GM12878 (cell line): Measurements from ENCODE around the gene PROKR1. TPM values are rescaled to one million over a fixed set of nuclear protein-coding genes. Genes with fewer than 3 reads are reported as not detected.

Experiments used
- ATAC-seq: fragments of 200-7000 bp; cut with Tn5 transposase; 3 replicates; pipeline ENCODE4 v1.9.1; 2020; ENCODE audit warnings: mild to moderate bottlenecking, moderate library complexity
- BruUV-seq: library from RNA; stranded (reverse); fragments of 400-500 nt; replicated peaks from 2 replicates; lab custom pipeline; 2021; lab: Mats Ljungman, UMichigan
- CTCF ChIA-PET: fragments of 300-600 bp; sonication (Branson Sonifier 250); formaldehyde crosslinking; extraction: SDS; loops from one replicate; lab custom pipeline; 2021; ENCODE audit warnings: inconsistent platforms; lab: Yijun Ruan, JAX
- POLR2A ChIA-PET: fragments of 350-600 bp; formaldehyde crosslinking; extraction: SDS; loops from one replicate; lab custom pipeline; 2021; ENCODE audit warnings: inconsistent platforms; lab: Charles Lee
- RAD21 ChIA-PET: fragments of 300-600 bp; sonication (Branson Sonifier 250); formaldehyde crosslinking; loops from one replicate; lab custom pipeline; 2023; ENCODE audit warnings: antibody characterized with exemption; ENCODE audit not compliant: unreplicated experiment; lab: Charles Lee
- SMC1A ChIA-PET: fragments of 300-600 bp; sonication (Branson Sonifier 250); formaldehyde crosslinking; loops from one replicate; lab custom pipeline; 2023; ENCODE audit not compliant: unreplicated experiment, uncharacterized antibody; lab: Charles Lee
- DNase-seq: peaks from one replicate; pipeline ENCODE4 v3.0.0-alpha.2; 2011; ENCODE audit warnings: low read depth, low spot score
- FAIRE-seq: peaks from 3 replicates; lab custom pipeline; 2011; peaks lifted over from hg19 to GRCh38; lab: Jason Lieb, UNC
- H2AFZ ChIP-seq: 2 replicates; pipeline ENCODE4 v1.6.0; 2011; ENCODE audit warnings: low read depth, low read length, control low read depth; ENCODE audit not compliant: control insufficient read depth
- H3K27ac ChIP-seq: 2 replicates; pipeline ENCODE4 v1.5.1; 2011; ENCODE audit warnings: control low read depth; ENCODE audit not compliant: control insufficient read depth, insufficient read depth
- H3K27me3 ChIP-seq, 2 experiments: replicated peaks in 1 of 2; 2 replicates each; pipeline versions ENCODE4 v1.6.0 to v1.6.1; 2011; ENCODE audit warnings: low read length in 1 of 2; ENCODE audit not compliant: control insufficient read depth in 2 of 2, insufficient read depth in 2 of 2
- H3K36me3 ChIP-seq, 2 experiments: 2 replicates each; pipeline ENCODE4 v1.5.1; 2011; ENCODE audit warnings: low read length in 1 of 2; ENCODE audit not compliant: control insufficient read depth in 2 of 2, insufficient read depth in 2 of 2
- H3K4me1 ChIP-seq: 2 replicates; pipeline ENCODE4 v1.6.1; 2011; ENCODE audit warnings: mild to moderate bottlenecking, low read length, moderate library complexity, mixed read lengths; ENCODE audit not compliant: control insufficient read depth, insufficient read depth
- H3K4me2 ChIP-seq: 2 replicates; pipeline ENCODE4 v1.6.0; 2011; ENCODE audit warnings: control low read depth; ENCODE audit not compliant: control insufficient read depth, insufficient read depth
- H3K4me3 ChIP-seq: fragments of 200-600 bp; sonication (generic); 2 replicates; pipeline ENCODE4 v1.5.1; 2016
- H3K79me2 ChIP-seq: 2 replicates; pipeline ENCODE4 v1.6.0; 2011; ENCODE audit warnings: low read length; ENCODE audit not compliant: control insufficient read depth, insufficient read depth
- H3K9ac ChIP-seq: 2 replicates; pipeline ENCODE4 v1.8.0; 2011; ENCODE audit warnings: low read length, control low read depth, mixed read lengths; ENCODE audit not compliant: control insufficient read depth, insufficient read depth
- H3K9me3 ChIP-seq: replicated peaks from 3 replicates; pipeline ENCODE4 v1.5.1; 2011; ENCODE audit warnings: mild to moderate bottlenecking, low read length; ENCODE audit not compliant: control insufficient read depth, insufficient read depth
- H4K20me1 ChIP-seq: 2 replicates; pipeline ENCODE4 v1.6.0; 2011; ENCODE audit not compliant: control insufficient read depth, insufficient read depth
- ATF7 ChIP-seq: fragments of 450-650 bp; IDR thresholded peaks from 2 replicates; pipeline ENCODE4 v1.6.1; 2016; ENCODE audit warnings: low read depth, mild to moderate bottlenecking
- CBX3 ChIP-seq: fragments of 200-600 bp; sonication (generic); IDR thresholded peaks from 2 replicates; pipeline ENCODE4 v1.6.1; 2016; ENCODE audit warnings: low read depth, borderline replicate concordance
- CBX5 ChIP-seq: sonication (generic); IDR thresholded peaks from 2 replicates; pipeline ENCODE4 v1.6.1; 2016; ENCODE audit warnings: low read depth, moderate library complexity, mild to moderate bottlenecking, inconsistent platforms
- HCFC1 ChIP-seq: fragments of 150-350 bp; IDR thresholded peaks from 2 replicates; pipeline ENCODE4 v1.6.1; 2014; ENCODE audit warnings: low read length
- HDGF ChIP-seq: fragments of 450-650 bp; IDR thresholded peaks from 2 replicates; pipeline ENCODE4 v1.6.1; 2016; ENCODE audit warnings: antibody characterized with exemption
- KAT2A ChIP-seq: conservative IDR thresholded peaks from 2 replicates; pipeline ENCODE4 v1.6.1; 2011; ENCODE audit warnings: low read depth, low read length; ENCODE audit not compliant: control insufficient read depth
- MYC ChIP-seq: IDR thresholded peaks from 2 replicates; pipeline ENCODE4 v1.6.1; 2011; ENCODE audit warnings: mild to moderate bottlenecking, low read length, moderate library complexity, inconsistent platforms; ENCODE audit not compliant: insufficient read depth, insufficient replicate concordance, insufficient read length, severe bottlenecking
- NFYA ChIP-seq: IDR thresholded peaks from 2 replicates; pipeline ENCODE4 v1.6.1; 2011; ENCODE audit warnings: low read depth, mild to moderate bottlenecking, low read length, improper control_type of control experiment, borderline replicate concordance
- PML ChIP-seq: IDR thresholded peaks from 2 replicates; pipeline ENCODE4 v1.6.1; 2012; ENCODE audit warnings: low read length, inconsistent platforms
- RAD51 ChIP-seq: fragments of 450-650 bp; IDR thresholded peaks from 2 replicates; pipeline ENCODE4 v1.6.1; 2016; ENCODE audit warnings: moderate library complexity, mild to moderate bottlenecking, inconsistent platforms
- RELA ChIP-seq: fragments of 450-650 bp; IDR thresholded peaks from 2 replicates; pipeline ENCODE4 v1.8.0; 2014; ENCODE audit warnings: borderline replicate concordance; ENCODE audit not compliant: partially characterized antibody
- SIN3A ChIP-seq: IDR thresholded peaks from 2 replicates; pipeline ENCODE4 v1.6.1; 2012; ENCODE audit warnings: low read depth, low read length, improper control_type of control experiment
- STAT1 ChIP-seq: fragments of 450-650 bp; conservative IDR thresholded peaks from 2 replicates; pipeline ENCODE4 v1.6.1; 2014; ENCODE audit warnings: antibody characterized with exemption, mild to moderate bottlenecking
- TAF1 ChIP-seq: IDR thresholded peaks from 2 replicates; pipeline ENCODE4 v1.6.1; 2011; ENCODE audit warnings: mild to moderate bottlenecking, low read depth, low read length, borderline replicate concordance
- TCF3 ChIP-seq: IDR thresholded peaks from 2 replicates; pipeline ENCODE4 v1.6.1; 2012; ENCODE audit warnings: low read depth, mild to moderate bottlenecking, low read length, borderline replicate concordance; ENCODE audit not compliant: insufficient read depth
- ZNF217 ChIP-seq: fragments of 450-650 bp; IDR thresholded peaks from 2 replicates; pipeline ENCODE4 v1.6.1; 2017; ENCODE audit warnings: antibody characterized with exemption, mild to moderate bottlenecking
- ZZZ3 ChIP-seq: IDR thresholded peaks from 2 replicates; pipeline ENCODE4 v1.6.1; 2011; ENCODE audit warnings: low read depth; ENCODE audit not compliant: control insufficient read depth, insufficient read length
- WGBS: methylation state at CpG from one replicate; pipeline ENCODE4 v1.1.6; 2016; ENCODE audit warnings: low lambda C conversion rate; ENCODE audit not compliant: insufficient replicate concordance, insufficient coverage; ENCODE audit errors: missing lambda C conversion rate; 5-methylcytosine and 5-hydroxymethylcytosine counted together
- in situ Hi-C: fragments of 300-500 bp; cut with MboI; formaldehyde crosslinking; loops from 9 replicates; pipeline ENCODE4 v1.14.3; 2018; ENCODE audit warnings: mixed read lengths
- intact Hi-C: fragments of 100-400 bp; cut with micrococcal nuclease; formaldehyde crosslinking; loops from one replicate; pipeline ENCODE4 v1.14.2; 2022; ENCODE audit not compliant: unreplicated experiment
- polyA plus RNA-seq, 11 experiments: library from polyadenylated mRNA; depleted of rRNA in 4 of 11; unstranded in 6 of 11; stranded (reverse) in 5 of 11; fragments of >200 nt; fragmentation: Nextera tagmentation in 4 of 11; fragmentation: Illumina TruSeq in 1 of 11; extraction: Ambion mirVana in 4 of 11; extraction: Trizol in 1 of 11; gene quantifications; 1 replicate in 1 of 11; 2 replicates in 10 of 11; pipeline versions ENCODE4 v1.2.1 to v1.2.3, GENCODE V29; 2011 to 2016; ENCODE audit warnings: inconsistent platforms in 2 of 11, missing spikeins in 2 of 11, low read depth in 1 of 11
- total RNA-seq, 4 experiments: library from RNA; depleted of rRNA in 3 of 4; stranded (reverse); fragments of >200 nt in 3 of 4; fragmentation: Illumina TruSeq in 1 of 4; extraction: Trizol in 1 of 4; gene quantifications; 2 replicates each; pipeline versions ENCODE4 v1.2.1 to v1.2.3, GENCODE V29; 2013 to 2021
- TF ChIP-seq, protein P1 (sequence below): fragments of 450-650 bp; IDR thresholded peaks from 2 replicates; pipeline ENCODE4 v1.6.1; 2016; ENCODE audit warnings: mild to moderate bottlenecking, moderate library complexity, borderline replicate concordance
- TF ChIP-seq, protein P2 (sequence below): IDR thresholded peaks from 2 replicates; pipeline ENCODE4 v1.6.1; 2011; ENCODE audit warnings: mild to moderate bottlenecking, low read depth, low read length, moderate library complexity; ENCODE audit not compliant: insufficient replicate concordance

Gene PROKR1
- total and polyA plus RNA-seq, 10 of the 15 experiments (the other 5 are each of a cell fraction or from before 2014, with no cell fraction given): 0.01 to 0.02 TPM; not detected in 8

DNA sequence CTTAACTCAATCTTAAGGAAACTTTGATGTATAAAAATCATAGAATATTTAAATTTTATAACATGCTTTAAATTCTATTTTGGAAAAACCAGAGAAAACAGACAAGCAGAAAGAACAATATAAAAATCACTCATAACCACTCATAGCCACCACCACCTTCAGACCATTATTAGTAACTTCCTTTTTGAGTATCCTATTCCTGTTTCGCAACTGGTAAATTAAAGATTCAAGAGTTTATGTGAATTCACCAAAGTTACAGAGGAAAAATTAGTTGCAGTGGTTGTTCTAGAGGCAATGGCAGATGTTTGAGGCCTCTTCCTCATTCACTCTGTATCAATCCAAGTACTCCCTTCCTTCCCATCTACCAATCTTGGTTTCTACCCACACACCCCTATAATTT is 49.3 kb upstream of the PROKR1 start:
- WGBS: 40% methylated on average over 1 of the region's 1 CpG
- no peaks in the 10 kb centered on the region for H4K20me1 ChIP-seq
- intact Hi-C loops (no loop called here), in situ Hi-C loops (no loop called here)
- H3K27ac ChIP-seq: no peak overlapping the region
- H3K4me2 ChIP-seq: no peak overlapping the region
- H2AFZ ChIP-seq: peak overlapping the region; percentile 39; the same call in 1 of the 2 replicates
- H3K4me3 ChIP-seq: no peak overlapping the region
- TF ChIP-seq HCFC1 (no peak), ATF7 (no peak), NFYA (no peak), CBX5 (no peak), MYC (no peak), RELA (no peak), KAT2A (no peak), CBX3 (no peak), PML (no peak), TAF1 (no peak), ZZZ3 (no peak), ZNF217 (no peak), STAT1 (no peak), SIN3A (no peak), TCF3 (no peak), HDGF (no peak), RAD51 (no peak)
- TF ChIP-seq, protein P1, sequence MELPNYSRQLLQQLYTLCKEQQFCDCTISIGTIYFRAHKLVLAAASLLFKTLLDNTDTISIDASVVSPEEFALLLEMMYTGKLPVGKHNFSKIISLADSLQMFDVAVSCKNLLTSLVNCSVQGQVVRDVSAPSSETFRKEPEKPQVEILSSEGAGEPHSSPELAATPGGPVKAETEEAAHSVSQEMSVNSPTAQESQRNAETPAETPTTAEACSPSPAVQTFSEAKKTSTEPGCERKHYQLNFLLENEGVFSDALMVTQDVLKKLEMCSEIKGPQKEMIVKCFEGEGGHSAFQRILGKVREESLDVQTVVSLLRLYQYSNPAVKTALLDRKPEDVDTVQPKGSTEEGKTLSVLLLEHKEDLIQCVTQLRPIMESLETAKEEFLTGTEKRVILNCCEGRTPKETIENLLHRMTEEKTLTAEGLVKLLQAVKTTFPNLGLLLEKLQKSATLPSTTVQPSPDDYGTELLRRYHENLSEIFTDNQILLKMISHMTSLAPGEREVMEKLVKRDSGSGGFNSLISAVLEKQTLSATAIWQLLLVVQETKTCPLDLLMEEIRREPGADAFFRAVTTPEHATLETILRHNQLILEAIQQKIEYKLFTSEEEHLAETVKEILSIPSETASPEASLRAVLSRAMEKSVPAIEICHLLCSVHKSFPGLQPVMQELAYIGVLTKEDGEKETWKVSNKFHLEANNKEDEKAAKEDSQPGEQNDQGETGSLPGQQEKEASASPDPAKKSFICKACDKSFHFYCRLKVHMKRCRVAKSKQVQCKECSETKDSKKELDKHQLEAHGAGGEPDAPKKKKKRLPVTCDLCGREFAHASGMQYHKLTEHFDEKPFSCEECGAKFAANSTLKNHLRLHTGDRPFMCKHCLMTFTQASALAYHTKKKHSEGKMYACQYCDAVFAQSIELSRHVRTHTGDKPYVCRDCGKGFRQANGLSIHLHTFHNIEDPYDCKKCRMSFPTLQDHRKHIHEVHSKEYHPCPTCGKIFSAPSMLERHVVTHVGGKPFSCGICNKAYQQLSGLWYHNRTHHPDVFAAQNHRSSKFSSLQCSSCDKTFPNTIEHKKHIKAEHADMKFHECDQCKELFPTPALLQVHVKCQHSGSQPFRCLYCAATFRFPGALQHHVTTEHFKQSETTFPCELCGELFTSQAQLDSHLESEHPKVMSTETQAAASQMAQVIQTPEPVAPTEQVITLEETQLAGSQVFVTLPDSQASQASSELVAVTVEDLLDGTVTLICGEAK: no peak
- TF ChIP-seq, protein P2, sequence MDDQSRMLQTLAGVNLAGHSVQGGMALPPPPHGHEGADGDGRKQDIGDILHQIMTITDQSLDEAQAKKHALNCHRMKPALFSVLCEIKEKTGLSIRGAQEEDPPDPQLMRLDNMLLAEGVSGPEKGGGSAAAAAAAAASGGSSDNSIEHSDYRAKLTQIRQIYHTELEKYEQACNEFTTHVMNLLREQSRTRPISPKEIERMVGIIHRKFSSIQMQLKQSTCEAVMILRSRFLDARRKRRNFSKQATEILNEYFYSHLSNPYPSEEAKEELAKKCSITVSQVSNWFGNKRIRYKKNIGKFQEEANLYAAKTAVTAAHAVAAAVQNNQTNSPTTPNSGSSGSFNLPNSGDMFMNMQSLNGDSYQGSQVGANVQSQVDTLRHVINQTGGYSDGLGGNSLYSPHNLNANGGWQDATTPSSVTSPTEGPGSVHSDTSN: no peak
- no peaks in the 10 kb centered on the region for H3K27me3 ChIP-seq
- ATAC-seq (no peak), DNase-seq (no peak), FAIRE-seq (no peak)
- H3K9ac ChIP-seq: no peak overlapping the region
- H3K4me1 ChIP-seq: no peaks in the 10 kb centered on the region; the same call in 1 of the 2 replicates
- H3K9me3 ChIP-seq: no peaks in the 10 kb centered on the region
- ChIA-PET SMC1A (interaction anchor here (2.1 to 3.8 kb wide), 2 partner anchors 106 to 129 kb away, joined by 16 to 55 read pairs; partner anchors contain the start of genes APLF and FBXO48), RAD21 (interaction anchor here (1.6 to 3.3 kb wide), 2 partner anchors 128 to 130 kb away, joined by 12 to 29 read pairs; partner anchors contain the start of gene FBXO48), POLR2A (no interaction called here), CTCF (interaction anchor here (1.0 to 8.0 kb wide), 7 partner anchors 8 to 130 kb away, joined by 3 to 149 read pairs (median 16); partner anchors contain the start of genes APLF and FBXO48)
- BruUV-seq: no TSS peak
- H3K79me2 ChIP-seq: no peaks in the 10 kb centered on the region
- H3K36me3 ChIP-seq: no peaks in the 10 kb centered on the region
